Right forelimb (tissue), 1 donor: ENCODE results near the gene ZNF134.
A peak's percentile ranks its signal among the peaks of the same experiment; 100 is the strongest.

Source experiments
- DNase-seq: peaks from one replicate; pipeline ENCODE4 v3.0.0-alpha.2; 2018

ZNF134 gene

GRCh38 chr19:57613941-57614743, at the start of gene ZNF134:
TSS of gene ZNF134 (plus strand) at chr19:57614242. CDS start at chr19:57619469, 5,227 bp downstream.
- DNase-seq = peak; percentile 92

- DNase-seq = no peak
Measured at GRCh38 chr19:57566396-57567265, 47.4 kb upstream of the ZNF134 start.

- no peak for DNase-seq
Measured at GRCh38 chr19:57570707-57571106, 43.3 kb upstream of the ZNF134 start.

- no peak for DNase-seq
Measured at GRCh38 chr19:57572415-57572947, 41.6 kb upstream of the ZNF134 start.

GRCh38 chr19:57576661-57577060, 37.4 kb upstream of the ZNF134 start:
- DNase-seq = no peak

- DNase-seq = peak; percentile 94
Measured at GRCh38 chr19:57578487-57579205, 35.4 kb upstream of the ZNF134 start, which contains the start of gene ZNF416. TSS of gene ZNF416 (minus strand) at chr19:57578911. CDS start at chr19:57578704, 207 bp downstream.

- DNase-seq = no peak
Measured at GRCh38 chr19:57583104-57583520, 30.9 kb upstream of the ZNF134 start.

- DNase-seq = peak; percentile 92
Measured at GRCh38 chr19:57583521-57584416, 30.3 kb upstream of the ZNF134 start, which contains the start of gene ZIK1. TSS of gene ZIK1 (plus strand) at chr19:57584145. CDS start at chr19:57584357, 212 bp downstream.

GRCh38 chr19:57587529-57587928, 26.5 kb upstream of the ZNF134 start:
- DNase-seq = no peak

- no peak for DNase-seq
Measured at GRCh38 chr19:57599377-57599760, 14.7 kb upstream of the ZNF134 start.

- peak; percentile 95 for DNase-seq
Measured at GRCh38 chr19:57599761-57600383, 14.2 kb upstream of the ZNF134 start, which contains the start of gene ZNF530. TSS of gene ZNF530 (plus strand) at chr19:57599885. CDS start at chr19:57604346, 4,461 bp downstream.

- DNase-seq = no peak
Measured at GRCh38 chr19:57606931-57607330, 7.1 kb upstream of the ZNF134 start.

GRCh38 chr19:57611113-57611512, 2.9 kb upstream of the ZNF134 start:
- DNase-seq = no peak

GRCh38 chr19:57615346-57615745, 1.3 kb downstream of the ZNF134 start:
- no peak for DNase-seq

GRCh38 chr19:57620673-57621348, 6.8 kb downstream of the ZNF134 start:
- DNase-seq = no peak

GRCh38 chr19:57623091-57623490, 9.0 kb downstream of the ZNF134 start:
- DNase-seq = no peak

- peak; percentile 94 for DNase-seq
Measured at GRCh38 chr19:57632987-57633831, 19.2 kb downstream of the ZNF134 start, which contains the start of gene ZNF211. TSS of gene ZNF211 (plus strand) at chr19:57633168. CDS start at chr19:57633347, 179 bp downstream.

- no peak for DNase-seq
Measured at GRCh38 chr19:57633832-57634131, 19.7 kb downstream of the ZNF134 start.

GRCh38 chr19:57637379-57637778, 23.3 kb downstream of the ZNF134 start:
- DNase-seq = no peak
